ES-I3 (cell line): Measurements from ENCODE around the gene NTMT2.
"Not testable (repeated sequence)": the region's sequence is repeated elsewhere in the genome, so short reads cannot be mapped to it uniquely, and the experiment has no call there.

ENCODE experiments used
- H3K36me3 ChIP-seq: 2 replicates; pipeline ENCODE4 v1.6.1; 2013; ENCODE audit warnings: mild to moderate bottlenecking, low read length, control low read depth, moderate library complexity; ENCODE audit not compliant: insufficient read depth
- H3K4me1 ChIP-seq: 2 replicates; pipeline ENCODE4 v1.6.1; 2013; ENCODE audit warnings: mild to moderate bottlenecking, control low read depth, low read length; ENCODE audit not compliant: insufficient read depth
- H3K9ac ChIP-seq: 2 replicates; pipeline ENCODE4 v1.6.1; 2013; ENCODE audit warnings: low read depth, mild to moderate bottlenecking, low read length, moderate library complexity
- H3K9me3 ChIP-seq: 2 replicates; pipeline ENCODE4 v1.6.1; 2013; ENCODE audit warnings: mild to moderate bottlenecking, low read length, moderate library complexity; ENCODE audit not compliant: control insufficient read depth, insufficient read depth

Gene NTMT2

DNA sequence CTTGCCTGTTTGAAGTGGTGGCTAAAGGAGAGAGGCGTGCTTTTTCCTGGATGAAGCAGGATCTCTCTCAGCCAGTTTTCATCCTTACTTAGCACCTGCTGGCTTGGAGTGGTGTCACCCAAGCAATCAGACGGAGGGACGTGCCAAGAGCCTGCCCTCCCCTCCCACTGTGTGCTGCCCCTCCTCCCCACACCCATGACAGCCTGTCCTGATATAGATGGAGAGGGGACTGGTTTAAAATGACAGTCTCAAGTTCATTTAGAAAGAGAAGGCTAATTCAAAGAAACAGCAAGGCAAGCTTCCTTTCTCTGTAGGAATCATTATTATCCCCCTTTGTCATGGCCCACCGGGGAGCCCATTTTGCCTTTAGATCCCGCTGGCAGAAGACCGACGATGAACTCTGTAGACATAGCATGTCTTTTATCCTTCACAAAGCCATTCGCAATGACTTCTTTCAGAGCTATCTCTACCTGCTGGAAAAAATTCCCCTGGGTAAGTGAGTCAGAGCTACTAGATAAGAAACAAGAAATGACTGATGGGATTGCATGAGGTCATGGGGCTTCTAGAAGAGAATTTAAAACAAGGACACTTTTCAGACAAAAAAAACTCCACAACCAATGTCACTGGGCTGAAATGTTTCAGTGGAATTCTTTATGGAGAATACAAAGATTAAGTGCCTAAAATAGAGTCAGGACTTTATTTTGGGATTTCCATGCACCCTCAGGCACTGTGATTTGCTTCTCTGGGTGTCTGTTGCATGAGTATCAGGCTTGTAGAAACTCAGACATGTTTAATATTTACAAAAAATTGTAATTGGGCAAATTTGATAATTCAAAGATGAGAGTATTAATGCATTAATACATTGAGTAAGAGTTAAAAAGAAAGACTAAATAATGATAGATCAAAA lies at the start of gene NTMT2:
Gene NTMT2, plus strand, starts transcription at position 190 of the 907 bp plus-strand sequence. Its CDS starts 149 bp downstream, at position 339.
- no peaks in the 10 kb centered on the region for H3K9me3 ChIP-seq
- peaks cover 20% of the 10 kb centered on the region for H3K4me1 ChIP-seq
- no peaks in the 10 kb centered on the region for H3K36me3 ChIP-seq
- no peak within 1 kb of the TSS for H3K9ac ChIP-seq

DNA sequence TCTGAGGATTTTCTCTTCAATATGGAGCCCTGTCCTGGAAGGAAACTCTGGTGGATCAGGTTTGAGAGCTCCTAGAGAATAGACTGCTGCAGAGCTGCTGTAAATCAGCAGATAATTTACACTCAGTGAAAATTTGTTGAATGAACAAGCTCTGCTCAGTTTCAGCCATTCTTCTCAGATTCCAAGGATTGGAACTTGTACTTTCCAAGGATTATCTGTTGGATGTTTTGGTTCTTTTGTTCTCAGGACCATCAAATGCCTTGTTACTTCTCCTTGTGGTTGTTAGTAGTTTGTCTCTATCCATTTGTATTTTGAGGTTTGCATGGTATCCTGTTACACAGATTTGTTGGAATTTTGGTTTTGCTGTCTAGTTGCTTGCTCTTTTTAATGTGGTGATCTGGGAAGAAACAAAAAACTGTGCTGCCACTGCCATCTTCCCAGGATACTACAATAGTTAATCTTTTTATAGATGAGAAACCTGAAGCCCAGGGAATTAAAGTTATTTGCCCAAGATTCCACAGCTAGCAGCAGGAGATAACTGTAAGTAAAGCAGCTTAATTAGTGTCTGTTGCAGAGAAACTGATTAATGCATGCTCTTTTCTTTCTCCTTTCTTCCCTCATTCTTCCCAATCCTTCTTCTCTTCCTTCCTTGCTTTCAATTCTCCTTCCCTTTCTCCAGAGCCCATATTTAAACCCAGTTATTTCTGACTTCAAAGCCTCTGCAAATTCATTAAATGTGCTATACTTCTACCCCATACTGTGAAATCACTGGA lies 49.6 kb upstream of the NTMT2 start:
- Histone ChIP-seq H3K4me1 (no peaks in the 10 kb centered on the region), H3K9ac (no peak overlapping the region), H3K36me3 (no peaks in the 10 kb centered on the region), H3K9me3 (no peaks in the 10 kb centered on the region)

DNA sequence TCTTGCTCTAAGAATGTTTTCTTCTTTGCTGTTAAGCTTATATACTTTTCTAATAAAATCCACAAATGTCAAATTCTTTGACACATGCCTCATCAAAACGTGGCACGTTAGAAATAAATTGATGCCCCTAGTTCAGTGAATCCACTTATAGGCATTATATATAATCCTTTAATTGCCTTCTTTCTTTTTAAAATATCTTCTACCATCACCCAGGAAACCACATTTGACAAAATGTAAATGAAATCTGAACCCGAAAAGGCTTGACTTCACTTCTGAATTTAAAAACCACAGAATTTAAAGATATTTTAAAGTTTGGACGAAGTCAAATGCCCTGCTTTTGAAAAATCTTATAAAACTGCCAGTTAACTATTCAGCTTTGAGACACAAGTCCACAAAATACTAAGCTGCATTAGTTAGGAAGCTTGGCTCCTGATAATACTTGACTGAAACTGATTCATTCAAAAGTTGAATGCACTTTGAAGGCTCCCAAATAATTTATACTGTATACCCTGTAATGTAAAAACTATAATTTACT lies 48.9 kb upstream of the NTMT2 start:
- no peaks in the 10 kb centered on the region for H3K36me3 ChIP-seq
- H3K4me1 ChIP-seq, result no peaks in the 10 kb centered on the region
- no peaks in the 10 kb centered on the region for H3K9me3 ChIP-seq
- H3K9ac ChIP-seq, result no peak overlapping the region

DNA sequence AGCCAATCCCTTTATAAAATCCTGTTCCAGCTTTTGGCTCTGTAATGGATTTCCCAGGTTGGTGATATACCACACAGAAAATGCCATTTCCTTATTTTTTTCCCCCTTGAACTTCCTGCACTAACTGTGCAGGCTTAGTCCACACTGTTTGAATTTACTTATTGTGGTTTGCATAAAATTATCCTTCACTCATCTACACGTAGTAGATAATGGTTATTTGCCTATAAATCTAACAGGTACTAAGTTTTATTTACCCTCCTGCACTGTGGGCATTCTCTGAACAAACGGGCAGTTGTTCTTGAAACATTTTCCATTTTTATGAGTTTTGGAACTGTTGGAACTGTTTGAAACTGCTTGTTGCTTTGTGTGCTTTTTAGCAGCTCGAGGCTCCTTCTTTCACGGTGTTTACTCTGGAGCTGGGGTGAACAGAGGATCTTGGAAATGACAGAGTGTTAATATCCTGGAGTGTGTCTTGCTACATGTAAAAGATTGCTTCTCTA lies 48.3 kb upstream of the NTMT2 start:
- no peak overlapping the region for H3K9ac ChIP-seq
- H3K9me3 ChIP-seq, result no peaks in the 10 kb centered on the region
- no peaks in the 10 kb centered on the region for H3K36me3 ChIP-seq
- no peaks in the 10 kb centered on the region for H3K4me1 ChIP-seq

DNA sequence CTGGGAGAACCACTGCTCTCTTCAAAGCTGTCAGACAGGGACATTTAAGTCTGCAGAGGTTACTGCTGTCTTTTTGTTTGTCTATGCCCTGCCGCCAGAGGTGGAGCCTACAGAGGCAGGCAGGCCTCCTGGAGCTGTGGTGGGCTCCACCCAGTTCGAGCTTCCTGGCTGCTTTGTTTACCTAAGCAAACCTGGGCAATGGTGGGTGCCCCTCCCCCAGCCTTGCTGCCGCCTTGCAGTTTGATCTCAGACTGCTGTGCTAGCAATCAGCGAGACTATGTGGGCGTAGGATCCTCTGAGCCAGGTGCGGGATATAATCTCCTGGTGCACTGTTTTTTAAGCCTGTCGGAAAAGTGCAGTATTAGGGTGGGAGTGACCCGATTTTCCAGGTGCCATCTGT lies 32.6 kb upstream of the NTMT2 start:
- H3K9ac ChIP-seq, H3K9me3 ChIP-seq, H3K4me1 ChIP-seq, H3K36me3 ChIP-seq: not testable (repeated sequence)

DNA sequence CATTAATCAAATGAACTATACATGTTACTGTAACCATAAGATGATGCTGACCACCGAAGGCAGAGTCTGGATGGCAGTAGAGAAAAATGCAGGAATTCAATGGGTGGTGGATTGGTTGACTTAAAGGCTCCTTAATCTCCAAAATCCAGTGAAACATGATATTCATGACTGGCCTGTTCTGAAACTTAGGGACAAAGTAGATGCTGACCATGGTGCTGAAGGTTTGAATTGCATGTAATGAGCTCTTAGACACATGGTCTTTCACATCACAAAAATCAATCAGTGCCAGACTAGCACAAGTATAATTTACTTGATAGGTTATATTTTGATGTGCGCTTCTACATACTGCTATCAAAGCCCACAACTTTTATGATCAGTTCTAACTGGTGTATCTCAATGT lies 30.9 kb upstream of the NTMT2 start:
- Histone ChIP-seq H3K36me3 (no peaks in the 10 kb centered on the region), H3K9ac (no peak overlapping the region), H3K9me3 (no peaks in the 10 kb centered on the region), H3K4me1 (no peaks in the 10 kb centered on the region)

DNA sequence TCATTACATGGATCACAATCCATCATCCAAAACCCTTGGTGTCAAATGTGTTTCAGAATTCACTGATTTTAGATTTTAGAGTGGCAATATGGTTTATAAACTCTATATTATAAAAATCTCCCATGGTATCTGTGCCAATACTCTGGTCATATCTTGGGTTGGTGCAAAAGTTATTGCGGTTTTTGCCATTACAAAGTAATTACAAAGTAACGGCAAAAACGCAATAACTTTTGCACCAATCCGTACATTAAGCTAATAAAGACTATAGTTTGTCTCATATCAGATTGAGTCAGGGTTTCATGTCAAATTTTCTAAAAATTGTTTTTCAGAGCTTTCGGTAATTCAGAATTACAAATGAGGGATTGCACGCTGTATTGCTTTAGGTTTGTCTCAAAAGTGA lies 23.4 kb upstream of the NTMT2 start:
- Histone ChIP-seq H3K9ac (no peak overlapping the region), H3K9me3 (no peaks in the 10 kb centered on the region; the same call in 1 of the 2 replicates), H3K4me1 (peaks cover 10% of the 10 kb centered on the region), H3K36me3 (no peaks in the 10 kb centered on the region)

DNA sequence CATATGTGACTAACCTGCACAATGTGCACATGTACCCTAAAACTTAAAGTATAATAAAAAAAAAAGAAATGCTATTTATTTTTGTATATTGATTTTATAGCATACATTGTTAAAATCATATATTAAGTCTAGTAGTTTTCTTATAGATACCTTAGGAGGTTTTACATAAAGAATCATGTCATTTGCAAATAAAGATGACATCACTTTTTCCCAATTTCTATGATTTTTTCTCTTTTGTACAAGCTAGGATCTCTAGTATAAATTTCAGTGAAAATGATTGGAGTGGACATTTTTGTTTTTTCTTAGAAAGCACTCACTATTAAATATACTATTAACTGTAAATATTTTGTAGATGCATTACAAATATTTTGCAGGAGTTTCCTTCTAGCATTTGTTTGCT lies 20.5 kb upstream of the NTMT2 start:
- H3K36me3 ChIP-seq, result no peaks in the 10 kb centered on the region
- no peak overlapping the region for H3K9ac ChIP-seq
- peaks cover 11% of the 10 kb centered on the region for H3K4me1 ChIP-seq
- H3K9me3 ChIP-seq, result no peaks in the 10 kb centered on the region; the same call in 1 of the 2 replicates

DNA sequence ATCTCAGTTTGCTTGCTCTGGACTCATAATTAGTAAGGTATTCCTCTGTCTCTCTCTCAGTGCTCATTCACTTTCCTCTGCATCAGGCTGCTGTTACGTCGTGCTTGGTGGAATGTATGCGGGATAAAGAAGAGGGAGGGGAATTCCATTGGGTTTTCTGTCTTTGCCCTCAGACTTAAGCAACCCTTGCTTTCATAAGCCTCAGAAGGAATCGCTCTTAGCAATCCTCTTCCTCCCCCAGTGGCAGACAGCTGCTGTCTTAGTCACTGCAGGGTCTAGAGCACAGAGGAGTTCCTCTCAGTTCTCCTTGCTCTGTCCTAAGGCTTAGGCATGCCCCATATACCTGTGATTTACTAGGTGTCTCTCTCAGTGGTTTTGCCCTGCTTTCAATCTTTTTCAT lies 19.1 kb upstream of the NTMT2 start:
- H3K9ac ChIP-seq, result no peak overlapping the region
- H3K9me3 ChIP-seq, result no peaks in the 10 kb centered on the region; the same call in 1 of the 2 replicates
- peaks cover 16% of the 10 kb centered on the region for H3K4me1 ChIP-seq
- no peaks in the 10 kb centered on the region for H3K36me3 ChIP-seq

DNA sequence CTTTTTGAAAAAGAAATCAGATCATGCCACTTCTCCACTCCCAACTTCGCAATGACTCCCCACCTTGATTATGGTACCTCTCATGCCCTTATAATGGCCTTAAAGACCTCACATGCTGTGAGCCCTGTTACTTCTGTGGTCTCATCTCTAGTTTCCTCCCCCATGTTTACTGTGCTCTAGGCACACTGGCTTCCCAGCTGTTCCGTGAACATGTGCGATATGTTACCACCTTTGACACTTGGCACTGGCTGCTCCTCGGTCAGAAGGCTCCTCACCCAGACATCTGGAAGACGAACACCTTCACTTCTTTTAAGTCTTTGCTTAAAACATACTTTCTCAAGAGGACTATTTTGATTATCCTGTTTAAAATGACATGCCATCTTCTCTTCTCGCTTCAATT lies 14.3 kb upstream of the NTMT2 start:
- Histone ChIP-seq H3K9ac (no peak overlapping the region), H3K9me3 (no peaks in the 10 kb centered on the region), H3K4me1 (peaks cover 18% of the 10 kb centered on the region), H3K36me3 (no peaks in the 10 kb centered on the region)

DNA sequence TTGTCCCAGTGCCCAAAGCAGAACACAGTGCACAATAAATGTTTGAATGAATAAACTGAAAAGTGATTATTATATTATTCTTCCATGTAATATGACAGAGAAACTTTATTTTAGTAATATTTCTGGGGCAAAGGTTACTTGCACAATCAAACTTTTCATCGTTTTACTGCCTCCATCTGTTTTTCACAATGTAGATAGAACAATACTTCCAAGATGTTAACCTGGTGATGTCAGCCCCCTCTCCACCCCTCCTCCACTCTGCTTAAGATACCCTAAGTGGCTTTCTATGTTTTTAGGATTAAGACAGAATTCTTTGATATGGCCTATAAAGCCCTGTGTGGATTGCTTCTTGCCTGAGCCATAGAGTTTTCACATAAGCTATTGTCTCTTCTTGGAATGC lies 13.8 kb upstream of the NTMT2 start:
- no peaks in the 10 kb centered on the region for H3K9me3 ChIP-seq
- peaks cover 14% of the 10 kb centered on the region for H3K4me1 ChIP-seq
- no peak overlapping the region for H3K9ac ChIP-seq
- no peaks in the 10 kb centered on the region for H3K36me3 ChIP-seq

DNA sequence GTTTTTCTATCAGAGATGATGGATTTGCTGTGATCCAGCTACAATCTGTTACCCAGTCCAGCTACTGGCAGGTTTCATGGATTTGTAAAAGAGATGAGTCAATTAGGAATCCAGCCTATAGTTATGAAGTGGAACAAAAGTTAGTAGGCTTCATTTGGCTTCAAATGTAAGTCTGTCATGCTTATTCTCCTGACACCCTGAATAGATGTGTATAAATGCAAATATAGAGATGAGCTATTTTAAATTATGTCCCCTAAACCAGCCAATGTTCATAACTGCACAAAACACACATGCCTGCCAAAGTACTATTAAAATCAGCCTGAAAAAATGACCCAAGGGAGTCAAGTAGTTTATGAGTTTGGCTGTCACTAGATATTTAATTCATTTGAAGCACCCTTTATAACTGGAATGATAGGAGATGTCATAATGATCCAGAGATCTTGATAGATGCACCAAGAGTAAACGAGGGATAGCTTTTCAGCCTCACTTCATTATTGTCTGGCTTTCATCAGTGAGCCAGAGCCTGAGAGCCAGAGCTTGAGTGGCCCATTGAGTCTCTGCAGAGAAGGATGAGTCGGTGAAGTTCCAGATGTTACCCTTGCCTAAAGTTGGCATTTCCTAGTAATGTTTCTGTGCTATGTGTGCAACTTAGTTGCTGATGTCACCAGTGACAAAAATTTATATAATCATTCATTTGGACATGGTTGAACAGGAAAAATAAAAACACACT lies 11.8 kb upstream of the NTMT2 start:
- H3K36me3 ChIP-seq, result no peaks in the 10 kb centered on the region
- H3K4me1 ChIP-seq, result peaks cover 9% of the 10 kb centered on the region; the same call in 1 of the 2 replicates
- H3K9ac ChIP-seq, result no peak overlapping the region
- H3K9me3 ChIP-seq, result no peaks in the 10 kb centered on the region

DNA sequence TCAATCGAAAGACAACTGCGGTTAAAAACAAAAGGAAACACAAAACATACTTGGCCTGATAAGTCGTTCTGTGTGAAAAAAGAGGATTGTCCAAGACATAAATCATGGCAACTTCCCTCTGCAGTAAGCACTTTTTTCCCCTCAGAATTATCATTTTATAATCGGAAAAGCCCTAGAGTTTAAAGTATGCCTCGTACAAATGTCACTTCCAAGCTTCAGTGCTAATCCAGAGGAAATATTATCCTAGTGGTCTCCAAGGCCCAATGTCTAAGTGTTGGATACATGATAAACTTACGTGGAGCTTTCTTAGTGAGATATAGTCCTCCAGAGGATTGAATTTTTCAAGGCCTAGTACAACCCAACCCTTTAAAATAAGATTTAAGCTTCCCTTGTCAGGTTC lies 11.2 kb upstream of the NTMT2 start:
- H3K4me1 ChIP-seq, result peaks cover 9% of the 10 kb centered on the region; the same call in 1 of the 2 replicates
- H3K9ac ChIP-seq, result no peak overlapping the region
- H3K36me3 ChIP-seq, result no peaks in the 10 kb centered on the region
- no peaks in the 10 kb centered on the region for H3K9me3 ChIP-seq

DNA sequence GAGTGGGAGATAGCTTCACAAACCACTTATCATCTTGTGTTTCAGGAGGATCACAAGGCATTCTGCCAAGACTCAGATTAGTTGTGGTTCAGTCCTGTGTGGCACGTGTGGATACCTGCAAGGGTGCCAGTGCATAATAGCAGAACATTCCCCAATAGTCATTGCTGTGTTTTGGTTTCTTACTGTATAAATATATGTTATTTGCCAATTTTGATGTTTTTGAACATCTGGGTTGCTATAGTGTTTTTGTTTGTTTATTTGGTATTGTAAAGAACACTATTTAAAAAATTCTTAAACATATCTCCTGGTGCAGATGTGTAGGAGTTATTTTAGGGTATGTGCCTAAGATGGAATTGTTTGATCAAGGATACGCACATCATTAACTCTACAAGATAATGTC lies 5.4 kb upstream of the NTMT2 start:
- no peak overlapping the region for H3K9ac ChIP-seq
- H3K36me3 ChIP-seq, result no peaks in the 10 kb centered on the region
- H3K9me3 ChIP-seq, result no peaks in the 10 kb centered on the region
- H3K4me1 ChIP-seq, result peaks cover 6% of the 10 kb centered on the region; the same call in 1 of the 2 replicates
